GM21576 (cell line): Measurements from ENCODE around the gene GADD45GIP1.
"Not testable (repeated sequence)": the region's sequence is repeated elsewhere in the genome, so short reads cannot be mapped to it uniquely, and the experiment has no call there.

ENCODE experiments used
- ATAC-seq: cut with Tn5 transposase; IDR thresholded peaks from one replicate; pipeline ENCODE4 v1.9.1; 2021; ENCODE audit warnings: mild to moderate bottlenecking, moderate library complexity; ENCODE audit not compliant: unreplicated experiment

Gene GADD45GIP1

GRCh38 chr19:12990431-12990830 is 33.4 kb upstream of the GADD45GIP1 start:
- ATAC-seq = no peak

DNA sequence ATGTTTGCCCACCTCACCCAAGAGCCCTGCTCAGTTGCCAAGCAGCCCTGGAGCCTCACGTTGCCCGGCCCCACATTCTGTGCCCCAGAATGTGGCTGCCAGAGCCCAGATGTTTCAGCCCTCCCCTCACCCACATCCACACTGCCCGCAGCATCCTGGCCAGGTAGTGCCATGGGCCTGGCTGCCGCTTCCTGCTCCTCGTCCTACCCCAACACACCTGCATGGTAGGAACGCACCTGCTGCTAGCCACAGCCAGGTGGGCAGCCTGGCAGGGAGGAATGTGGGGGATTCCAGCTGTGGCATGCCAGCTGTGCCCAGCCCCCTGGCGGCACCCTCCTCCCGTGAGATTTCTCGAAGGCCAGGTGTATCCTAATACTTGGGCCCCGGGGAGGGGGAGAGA is 30.8 kb upstream of the GADD45GIP1 start:
- no peak for ATAC-seq

DNA sequence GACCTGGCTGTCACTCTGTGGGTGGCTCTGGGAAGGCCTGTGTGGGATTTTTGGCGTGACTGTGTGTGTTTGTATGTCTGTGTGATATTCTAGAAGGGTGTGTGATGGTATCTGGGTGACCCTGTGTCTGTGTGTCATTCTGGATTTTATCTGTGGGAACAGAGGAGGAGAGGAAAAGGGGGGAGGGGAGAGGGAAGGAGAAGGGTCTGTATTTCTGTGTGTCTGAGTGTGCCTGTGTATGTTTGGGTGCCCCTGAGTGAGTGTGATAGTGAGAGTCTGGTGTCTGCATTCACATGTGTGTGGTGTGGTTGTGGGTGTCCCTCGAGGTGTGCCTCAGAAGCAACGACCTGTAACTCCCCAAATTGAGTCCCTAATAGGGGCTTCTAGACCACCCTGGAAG is 30.2 kb upstream of the GADD45GIP1 start:
- no peak for ATAC-seq

DNA sequence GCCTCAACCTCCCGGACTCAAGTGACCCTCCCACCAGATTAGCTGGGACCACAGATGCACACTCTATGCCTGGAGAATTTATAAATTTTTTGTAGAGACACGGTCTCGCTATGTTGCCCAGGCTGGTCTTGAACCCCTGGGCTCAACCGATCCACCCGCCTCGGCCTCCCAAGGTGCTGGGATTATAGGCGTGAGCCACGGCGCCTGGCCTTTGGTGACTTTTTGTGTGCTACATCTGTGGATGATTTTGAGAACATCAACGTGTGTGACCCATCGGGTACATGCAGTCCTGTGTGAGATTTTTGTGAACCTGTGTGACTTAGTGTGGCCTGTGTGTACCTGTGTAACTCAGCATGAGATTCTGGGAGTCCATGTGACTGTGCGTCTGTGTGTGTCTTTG is 29.7 kb upstream of the GADD45GIP1 start:
- no peak for ATAC-seq

DNA sequence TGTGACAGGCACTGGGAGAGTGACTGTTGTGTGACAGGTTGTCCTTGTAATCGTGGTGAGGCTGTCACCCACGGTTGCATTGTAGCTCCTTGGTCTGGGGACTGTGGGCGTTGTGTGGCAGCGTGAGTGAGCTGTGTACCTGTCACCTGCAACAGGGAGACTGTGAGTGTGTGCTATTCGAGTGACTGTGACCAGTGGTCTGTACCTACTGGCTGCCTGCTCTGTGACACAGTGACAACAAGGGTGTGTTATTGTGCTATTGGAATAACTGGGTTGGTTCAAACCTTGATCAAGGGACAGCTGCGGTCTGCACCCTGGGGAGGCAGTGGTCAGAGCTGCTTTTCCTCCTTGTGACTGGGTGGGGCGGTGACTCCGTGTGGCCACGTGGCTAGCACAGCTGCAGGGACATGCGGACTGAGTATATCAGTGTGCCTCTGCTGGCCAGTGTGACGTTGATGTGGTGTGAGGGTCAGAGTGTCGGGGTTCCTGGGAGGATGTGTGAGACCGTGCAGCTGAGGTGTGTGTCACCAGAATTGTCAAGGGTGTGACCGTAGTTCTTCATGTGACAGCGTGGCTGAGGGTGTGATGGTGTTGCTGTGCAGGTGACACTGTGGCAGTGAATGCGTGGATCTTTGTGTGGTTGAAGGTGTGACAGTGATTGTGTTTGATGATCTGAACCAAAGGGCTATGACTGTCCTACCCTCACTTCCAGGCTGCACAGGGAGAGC is 28.2 kb upstream of the GADD45GIP1 start:
- ATAC-seq = no peak

DNA sequence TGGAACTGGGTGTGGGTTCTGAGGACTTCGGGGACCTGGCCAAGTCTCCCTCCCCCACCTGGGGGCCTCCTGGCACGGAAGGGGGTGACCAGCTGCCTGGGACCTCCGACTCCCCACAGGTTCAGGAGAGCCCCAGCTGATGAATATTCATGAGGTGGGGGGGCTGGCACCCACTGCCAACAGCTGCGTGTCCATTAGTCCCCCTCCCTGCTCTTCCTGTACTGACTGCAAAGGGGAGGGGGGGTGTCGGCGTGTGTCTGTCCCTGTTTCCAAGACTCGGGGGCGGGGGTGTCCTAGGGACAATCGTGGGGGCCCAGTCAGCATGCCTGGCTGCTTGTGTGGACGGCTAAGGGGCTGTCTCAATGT is 27.6 kb upstream of the GADD45GIP1 start:
- no peak for ATAC-seq

GRCh38 chr19:12984143-12984627 is 27.2 kb upstream of the GADD45GIP1 start:
- no peak for ATAC-seq

DNA sequence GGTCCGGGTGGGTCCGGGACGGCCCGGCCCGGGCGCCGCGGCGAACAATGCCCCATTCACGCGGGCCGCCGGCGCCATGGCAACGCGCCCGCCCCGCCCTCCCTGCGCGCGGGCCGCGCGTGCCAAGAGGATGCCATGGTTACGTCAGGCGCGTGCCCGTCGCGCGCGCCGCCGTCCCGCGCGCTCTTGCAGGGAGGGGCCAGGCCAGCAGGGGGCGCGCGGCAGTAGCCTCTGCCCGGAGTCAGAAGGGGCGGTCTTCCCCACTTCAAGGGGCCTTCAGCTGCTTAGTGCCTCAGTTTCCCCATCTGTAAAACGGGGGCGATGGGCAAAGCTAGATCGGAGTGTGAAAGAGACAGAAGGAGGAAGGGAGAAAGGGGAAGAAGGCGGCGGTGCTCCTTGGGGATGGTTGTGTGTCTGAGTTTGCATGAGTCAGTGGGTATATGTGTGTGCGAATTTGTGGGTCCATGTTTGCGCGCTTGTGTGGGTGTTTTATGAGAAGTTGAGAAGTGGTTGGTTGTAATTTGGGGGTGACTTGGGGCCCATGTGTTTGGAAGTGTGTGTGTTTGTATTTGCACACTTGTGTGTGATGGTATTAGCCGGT is 26.6 kb upstream of the GADD45GIP1 start:
- no peak for ATAC-seq

DNA sequence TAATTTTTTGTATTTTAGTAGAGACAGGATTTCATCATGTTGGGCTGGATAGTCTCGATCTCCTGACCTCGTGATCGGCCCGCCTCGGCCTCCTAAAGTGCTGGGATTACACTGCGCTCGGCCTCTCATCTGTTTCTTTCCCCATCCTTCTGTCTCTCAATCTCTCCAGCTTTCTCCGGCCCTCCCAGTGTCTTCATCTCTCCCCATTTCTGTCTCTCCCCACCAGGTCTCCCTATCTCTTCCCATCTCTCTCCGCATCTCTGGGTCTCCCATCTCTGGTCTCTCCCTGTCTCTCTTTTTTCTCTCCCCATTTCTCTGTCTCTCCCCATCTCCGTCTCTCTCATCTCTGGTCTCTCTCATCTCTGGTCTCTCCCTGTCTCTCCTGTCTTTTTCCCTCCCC is 26.1 kb upstream of the GADD45GIP1 start:
- ATAC-seq = no peak

DNA sequence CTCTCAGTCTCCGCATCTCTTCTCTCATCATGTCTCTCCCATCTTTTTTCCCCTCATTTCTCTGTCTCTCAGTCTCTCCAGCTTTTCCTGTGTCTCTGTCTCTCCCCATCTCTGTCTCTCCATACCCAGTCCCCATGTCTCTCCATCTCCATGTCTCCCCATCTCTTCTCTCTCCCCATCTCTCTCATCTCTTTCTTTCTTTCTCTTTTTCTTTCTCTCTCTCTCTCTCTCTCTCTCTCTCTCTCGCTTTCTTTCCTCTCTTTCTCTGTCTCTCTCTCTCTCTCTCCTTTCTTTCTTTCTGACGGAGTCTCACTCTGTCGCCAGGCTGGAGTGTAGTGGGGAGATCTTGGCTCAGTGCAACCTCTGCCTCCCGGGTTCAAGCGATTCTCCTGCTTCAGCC is 25.6 kb upstream of the GADD45GIP1 start:
- no peak for ATAC-seq

DNA sequence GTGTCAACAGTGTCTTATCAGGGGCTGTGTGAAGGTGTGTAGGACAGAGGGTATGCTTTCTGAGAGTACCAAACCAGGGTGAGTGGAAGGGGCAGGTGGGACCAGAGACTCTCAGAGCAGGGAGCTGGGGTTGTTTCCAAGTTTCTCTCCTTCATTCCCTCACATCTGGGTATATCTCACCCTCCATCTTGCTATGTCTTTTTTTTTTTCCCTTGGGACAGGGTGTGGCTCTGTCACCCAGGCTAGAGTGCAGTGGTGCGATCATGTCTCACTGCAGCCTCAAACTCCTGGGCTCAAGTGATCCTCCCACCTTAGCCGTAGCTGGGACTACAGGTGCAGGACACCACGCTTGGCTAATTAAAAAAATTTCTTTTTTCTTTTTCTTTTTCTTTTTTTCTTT is 23.0 kb upstream of the GADD45GIP1 start:
- ATAC-seq = no peak

DNA sequence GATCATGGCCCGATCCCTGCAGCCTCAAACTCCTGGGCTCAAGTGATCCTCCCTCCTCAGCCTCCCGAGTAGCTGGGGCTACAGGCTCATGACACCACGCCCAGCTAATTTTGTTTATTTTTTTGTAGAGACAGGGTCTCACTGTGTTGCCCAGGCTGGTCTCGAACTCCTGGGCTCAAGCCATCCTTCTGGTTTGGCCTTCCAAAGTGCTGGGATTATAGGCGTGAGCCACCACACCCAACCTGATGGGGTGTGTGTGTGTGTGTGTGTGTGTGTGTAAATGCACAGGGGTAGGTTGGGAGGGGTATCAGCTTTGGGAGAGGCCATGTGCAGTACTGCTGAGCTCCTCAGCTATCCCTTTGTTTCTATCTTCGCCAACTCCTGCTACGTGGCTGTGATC is 19.1 kb upstream of the GADD45GIP1 start:
- ATAC-seq = not testable (repeated sequence)

GRCh38 chr19:12975221-12975741 is 18.3 kb upstream of the GADD45GIP1 start:
- ATAC-seq = no peak

DNA sequence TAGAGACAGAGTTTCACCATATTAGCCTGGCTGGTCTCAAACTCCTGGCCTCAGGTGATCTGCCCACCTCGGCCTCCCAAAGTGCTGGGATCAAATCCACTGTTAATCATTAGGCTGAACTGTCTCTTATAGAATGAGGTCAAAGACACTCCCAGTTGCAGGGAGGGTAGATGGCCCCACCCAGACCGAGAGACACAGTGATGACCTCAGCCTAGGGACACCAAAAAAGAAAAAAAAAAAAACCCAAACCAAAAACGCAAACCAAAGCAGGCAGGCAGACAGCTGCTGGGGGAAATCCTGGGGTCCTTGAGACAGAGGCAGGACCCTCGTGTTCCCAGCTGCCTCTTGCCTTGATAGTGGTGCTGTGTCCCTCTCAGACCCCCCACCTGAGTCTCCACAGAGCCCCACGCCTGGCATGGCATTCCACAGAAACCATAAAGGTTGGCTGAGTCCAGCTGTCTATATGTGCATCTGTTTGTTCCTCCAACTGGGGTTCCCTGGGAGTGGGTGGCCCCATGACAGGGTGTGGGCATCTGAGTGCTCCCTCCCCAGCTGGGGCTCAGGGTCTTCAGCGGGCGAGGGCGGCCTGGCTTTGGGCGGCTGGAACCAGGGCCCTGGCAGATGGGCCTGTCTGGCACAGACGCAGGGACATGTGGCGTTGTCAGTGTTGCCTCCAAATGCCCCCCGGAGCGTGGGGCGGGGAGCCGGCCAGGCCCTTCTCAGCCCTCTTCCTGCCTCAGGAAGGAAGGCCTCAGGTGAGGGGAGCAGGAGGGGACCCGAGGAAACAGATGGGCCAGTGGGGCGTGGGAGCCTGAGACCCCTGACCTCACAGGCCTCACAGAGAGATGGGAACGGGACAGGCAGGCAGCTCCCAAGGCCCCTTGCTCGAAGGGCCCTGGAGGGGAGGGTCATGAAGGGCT is 17.5 kb upstream of the GADD45GIP1 start:
- ATAC-seq = no peak

- ATAC-seq = no peak
Measured at GRCh38 chr19:12973236-12973635, 16.2 kb upstream of the GADD45GIP1 start.

- ATAC-seq = no peak
Measured at GRCh38 chr19:12970070-12970820, 13.2 kb upstream of the GADD45GIP1 start.

GRCh38 chr19:12969292-12969988 is 12.4 kb upstream of the GADD45GIP1 start, which contains the start of gene DAND5:
TSS of gene DAND5 (plus strand) at chr19:12969576. CDS start at chr19:12969661, 85 bp downstream.
- ATAC-seq = no peak

DNA sequence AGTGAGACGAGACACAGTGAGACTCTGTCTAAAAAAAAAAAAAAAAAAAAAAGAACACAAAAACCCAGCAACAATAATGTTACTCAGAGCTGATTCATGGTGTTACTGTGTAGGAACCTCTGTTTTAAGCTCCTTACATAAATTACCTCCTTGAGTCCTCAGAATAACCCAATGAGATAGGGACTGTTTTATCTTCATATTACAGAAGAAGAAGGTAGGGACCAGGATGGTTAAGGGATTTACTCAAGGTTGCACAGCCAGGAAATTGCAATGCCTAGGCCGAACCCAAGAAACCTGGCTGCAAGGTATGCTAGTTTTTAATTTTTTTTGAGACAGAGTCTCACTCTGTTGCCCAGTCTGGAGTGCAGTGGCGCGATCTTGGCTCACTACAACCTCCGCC is 10.9 kb upstream of the GADD45GIP1 start:
- ATAC-seq = no peak

- ATAC-seq = no peak
Measured at GRCh38 chr19:12965812-12966135, 8.8 kb upstream of the GADD45GIP1 start.
